ENCODE results near the gene GJB3.
"Not testable (repeated sequence)": the region's sequence is repeated elsewhere in the genome, so short reads cannot be mapped to it uniquely, and the experiment has no call there.

GJB3 gene

GRCh38 chr1:34803770-34804169 is 22.8 kb downstream of the GJB3 start:
- Histone ChIP-seq H3K4me3 (replicated peaks; ENCODE audit: insufficient read depth, low read length) (no peak overlapping the region), H3K27ac (replicated peaks) (no peak overlapping the region), H3K27me3 (ENCODE audit: insufficient read depth, poor library complexity, severe bottlenecking) (peaks cover 3% of the 10 kb centered on the region)
- DNase-seq (ENCODE audit: low read depth in 1 of 2, low spot score in 1 of 2), result no peak
- TF ChIP-seq POLR2AphosphoS5 (IDR thresholded peaks at IDR 0.05; ENCODE audit: low read depth) (no peak), SPI1 (IDR thresholded peaks at IDR 0.05; ENCODE audit: borderline replicate concordance, low read depth) (no peak), GABPA (IDR thresholded peaks at IDR 0.05; ENCODE audit: low read depth) (no peak), CTCF (IDR thresholded peaks at IDR 0.05; ENCODE audit: insufficient read depth, low read length) (no peak), REST (IDR thresholded peaks at IDR 0.05; ENCODE audit: insufficient replicate concordance, low read depth) (no peak)

- DNase-seq (ENCODE audit: low read depth in 1 of 2, low spot score in 1 of 2), result no peak
- H3K27ac ChIP-seq (replicated peaks), result no peak overlapping the region
- TF ChIP-seq GABPA (IDR thresholded peaks at IDR 0.05; ENCODE audit: low read depth) (no peak), REST (IDR thresholded peaks at IDR 0.05; ENCODE audit: insufficient replicate concordance, low read depth) (no peak)
- peaks cover 3% of the 10 kb centered on the region for H3K27me3 ChIP-seq (ENCODE audit: insufficient read depth, poor library complexity, severe bottlenecking)
- H3K4me3 ChIP-seq (replicated peaks; ENCODE audit: insufficient read depth, low read length), result no peak overlapping the region
Observed at GRCh38 chr1:34806396-34806795, 25.4 kb downstream of the GJB3 start.

- TF ChIP-seq GABPA (IDR thresholded peaks at IDR 0.05; ENCODE audit: low read depth) (no peak), CTCF (IDR thresholded peaks at IDR 0.05; ENCODE audit: insufficient read depth, low read length) (no peak), POLR2AphosphoS5 (IDR thresholded peaks at IDR 0.05; ENCODE audit: low read depth) (no peak), SPI1 (IDR thresholded peaks at IDR 0.05; ENCODE audit: borderline replicate concordance, low read depth) (no peak), REST (IDR thresholded peaks at IDR 0.05; ENCODE audit: insufficient replicate concordance, low read depth) (no peak)
- Histone ChIP-seq H3K27ac (replicated peaks) (no peak overlapping the region), H3K27me3 (ENCODE audit: insufficient read depth, poor library complexity, severe bottlenecking) (peaks cover 3% of the 10 kb centered on the region), H3K4me3 (replicated peaks; ENCODE audit: insufficient read depth, low read length) (no peak overlapping the region)
- DNase-seq (ENCODE audit: low read depth in 1 of 2, low spot score in 1 of 2), result no peak
Observed at GRCh38 chr1:34808051-34808810, 27.2 kb downstream of the GJB3 start.

- H3K4me3 ChIP-seq (replicated peaks; ENCODE audit: insufficient read depth, low read length); DNase-seq (ENCODE audit: low read depth in 1 of 2, low spot score in 1 of 2); H3K27me3 ChIP-seq (ENCODE audit: insufficient read depth, poor library complexity, severe bottlenecking); H3K27ac ChIP-seq (replicated peaks): not testable (repeated sequence)
Observed at GRCh38 chr1:34810781-34811180, 29.8 kb downstream of the GJB3 start.

Data from HL-60 (cell line).